GM04503 (cell line): ENCODE results near the gene PLD1.

Source experiments
- DNase-seq: peaks from one replicate; pipeline ENCODE4 v3.0.0-alpha.2; 2012; ENCODE audit warnings: low read depth

PLD1 gene

GRCh38 chr3:171838218-171838720 is 28.0 kb upstream of the PLD1 start:
- peak; percentile 59 for DNase-seq

DNA sequence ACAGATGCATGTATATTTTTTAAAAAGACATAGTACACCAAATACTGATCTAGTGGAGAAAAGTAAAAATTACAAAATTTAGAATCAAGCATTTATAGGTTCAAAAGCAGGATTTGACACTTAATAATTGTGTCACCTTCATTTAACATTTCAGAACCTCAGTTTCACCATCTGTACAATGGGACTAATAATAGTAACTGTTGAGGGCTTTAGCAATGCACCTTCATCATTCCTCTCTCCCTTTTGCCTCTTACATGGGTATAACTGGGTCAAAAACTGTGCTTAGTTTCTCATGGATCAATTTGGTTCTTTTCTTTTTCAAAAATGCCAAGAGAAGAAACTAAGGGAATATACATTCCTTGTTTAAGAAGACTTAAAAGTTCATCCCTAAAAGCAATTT is 27.4 kb upstream of the PLD1 start:
- DNase-seq = no peak

- no peak for DNase-seq
Observed at GRCh38 chr3:171836855-171837254, 26.6 kb upstream of the PLD1 start.

GRCh38 chr3:171835613-171836012 is 25.3 kb upstream of the PLD1 start:
- DNase-seq = no peak

DNA sequence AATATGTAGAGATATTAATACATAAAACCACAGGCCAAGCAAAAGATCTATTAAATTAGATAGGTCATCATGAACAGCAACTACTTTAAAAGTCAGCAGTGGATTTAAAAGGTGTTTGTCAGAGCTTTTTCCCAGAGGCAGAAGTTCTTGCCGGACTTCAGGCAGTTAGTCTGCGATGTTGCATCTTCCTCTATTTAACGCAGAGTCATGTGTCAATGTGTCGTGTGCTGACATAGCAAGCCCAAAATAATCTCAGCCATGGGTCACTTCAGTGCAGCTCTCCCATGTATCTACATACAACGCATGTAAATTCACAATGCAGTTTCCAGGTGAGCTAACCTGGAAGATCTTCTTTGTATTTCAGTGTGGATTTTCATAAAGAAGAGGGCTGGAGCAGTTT is 24.8 kb upstream of the PLD1 start:
- no peak for DNase-seq

DNA sequence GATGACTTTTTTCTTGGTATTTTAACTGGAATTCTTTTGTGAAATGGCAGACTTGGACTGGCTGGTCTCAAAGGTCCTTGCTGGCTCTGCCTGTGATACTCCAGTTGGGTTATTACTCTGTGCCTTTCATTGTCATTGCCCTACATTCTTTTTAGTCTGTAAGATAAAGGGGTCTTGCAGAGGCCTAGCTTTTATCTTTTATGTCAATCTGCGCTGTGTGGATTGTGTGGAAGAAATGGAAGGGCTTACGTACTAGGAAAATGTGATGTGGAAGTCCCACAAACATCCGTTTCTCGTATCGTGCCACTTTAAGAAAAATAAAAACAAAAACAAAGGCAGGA is 24.1 kb upstream of the PLD1 start:
- DNase-seq = no peak

GRCh38 chr3:171833789-171834460 is 23.6 kb upstream of the PLD1 start:
- DNase-seq = no peak

DNA sequence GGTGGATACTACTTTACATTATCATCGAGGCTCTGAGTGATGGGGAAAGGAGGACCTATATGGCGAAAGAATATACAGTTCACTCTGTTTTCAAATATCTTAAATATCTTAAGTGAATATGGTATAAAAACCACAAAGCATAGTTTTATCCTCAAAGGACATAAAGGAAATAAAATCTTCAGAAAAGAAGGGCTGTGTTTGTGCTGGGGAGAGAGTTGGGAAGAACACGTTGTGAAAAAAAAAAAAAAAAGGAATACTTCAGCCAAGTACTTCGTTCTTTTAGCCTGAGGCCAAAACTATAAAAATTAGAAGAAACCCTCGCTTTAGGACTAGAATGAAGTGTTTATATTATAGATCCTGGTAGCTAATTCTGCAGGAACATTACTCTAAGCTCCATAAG is 22.7 kb upstream of the PLD1 start:
- DNase-seq = no peak

- no peak for DNase-seq
Observed at GRCh38 chr3:171831936-171832335, 21.7 kb upstream of the PLD1 start.

DNA sequence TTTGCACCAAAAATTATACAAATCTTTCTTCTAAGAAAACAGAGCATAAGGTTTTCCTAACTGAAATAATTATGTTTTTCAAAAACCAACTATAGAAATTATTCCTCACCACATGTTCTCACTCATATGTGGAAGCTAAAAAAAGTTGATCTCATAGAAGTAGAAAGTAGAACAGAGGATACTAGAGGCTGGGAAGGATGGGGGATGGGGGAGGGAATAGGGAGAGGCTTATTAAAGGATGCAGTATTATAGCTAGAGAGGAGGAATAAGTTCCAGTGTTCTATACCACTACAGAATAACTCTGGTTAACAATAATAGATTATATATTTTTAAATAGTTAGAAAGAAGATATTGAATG is 20.2 kb upstream of the PLD1 start:
- no peak for DNase-seq

DNA sequence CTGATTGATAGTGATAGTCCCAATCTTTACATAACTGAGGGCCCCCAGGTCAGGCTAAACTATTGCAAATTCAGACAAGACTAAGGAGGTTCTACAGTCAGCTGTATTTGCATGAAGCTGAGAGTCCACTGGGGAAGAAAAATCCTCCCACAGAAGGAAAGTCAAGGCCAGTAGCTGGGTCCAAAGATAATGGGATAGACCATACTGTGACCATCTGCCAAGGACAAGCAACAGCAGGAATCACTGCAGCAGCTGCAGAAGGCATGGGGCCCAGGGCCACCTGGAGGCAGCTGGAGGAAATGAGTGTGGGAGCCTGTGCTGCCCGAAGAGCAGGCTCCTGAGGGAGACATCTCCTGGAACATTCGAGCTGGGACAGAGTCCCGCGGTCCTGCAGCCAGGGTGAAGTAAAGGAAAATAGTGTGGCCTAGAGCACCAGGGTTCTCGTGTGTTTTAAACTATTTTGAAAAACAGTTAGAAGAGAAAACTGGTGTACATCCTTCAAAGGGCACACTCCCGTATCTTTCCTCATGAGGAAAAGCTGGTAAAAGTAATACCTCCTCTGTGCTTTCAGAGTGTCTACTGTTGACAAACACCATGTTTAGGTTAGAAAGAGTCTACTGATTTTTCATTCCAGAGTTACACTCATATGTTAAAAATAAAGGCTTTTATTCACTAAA is 19.7 kb upstream of the PLD1 start:
- DNase-seq = no peak

- DNase-seq = no peak
Observed at GRCh38 chr3:171828902-171829770, 18.9 kb upstream of the PLD1 start.

DNA sequence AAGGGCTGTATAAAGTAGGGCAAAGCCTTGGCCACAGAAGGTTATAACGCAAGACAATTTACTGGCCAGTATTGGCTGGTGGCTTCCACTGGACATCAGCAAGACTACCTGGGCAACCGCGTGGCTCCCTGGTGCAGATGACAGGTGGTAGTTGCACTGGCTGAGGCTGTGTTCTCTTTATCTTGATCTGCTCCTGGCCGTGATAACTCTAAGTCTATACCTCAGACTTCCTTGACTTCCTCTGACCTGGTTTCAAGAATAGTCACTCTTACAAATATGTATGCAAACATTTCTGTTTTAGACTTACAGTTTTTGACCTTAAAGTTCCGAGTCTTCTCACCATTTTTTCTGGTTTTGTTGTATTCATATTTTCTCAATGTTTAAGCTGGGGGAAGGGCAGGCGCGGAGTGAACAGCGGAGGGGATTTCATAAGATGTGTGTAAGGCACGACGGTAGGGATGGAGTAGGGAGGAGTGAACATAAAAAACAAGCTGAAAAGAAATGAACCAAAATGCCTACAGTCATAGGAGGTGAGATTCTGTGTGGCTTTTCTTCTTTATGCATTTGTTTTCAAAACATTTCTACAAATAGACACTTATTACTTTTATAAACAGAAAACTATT is 17.7 kb upstream of the PLD1 start:
- DNase-seq = no peak

- DNase-seq = no peak
Observed at GRCh38 chr3:171827385-171827784, 17.1 kb upstream of the PLD1 start.

DNA sequence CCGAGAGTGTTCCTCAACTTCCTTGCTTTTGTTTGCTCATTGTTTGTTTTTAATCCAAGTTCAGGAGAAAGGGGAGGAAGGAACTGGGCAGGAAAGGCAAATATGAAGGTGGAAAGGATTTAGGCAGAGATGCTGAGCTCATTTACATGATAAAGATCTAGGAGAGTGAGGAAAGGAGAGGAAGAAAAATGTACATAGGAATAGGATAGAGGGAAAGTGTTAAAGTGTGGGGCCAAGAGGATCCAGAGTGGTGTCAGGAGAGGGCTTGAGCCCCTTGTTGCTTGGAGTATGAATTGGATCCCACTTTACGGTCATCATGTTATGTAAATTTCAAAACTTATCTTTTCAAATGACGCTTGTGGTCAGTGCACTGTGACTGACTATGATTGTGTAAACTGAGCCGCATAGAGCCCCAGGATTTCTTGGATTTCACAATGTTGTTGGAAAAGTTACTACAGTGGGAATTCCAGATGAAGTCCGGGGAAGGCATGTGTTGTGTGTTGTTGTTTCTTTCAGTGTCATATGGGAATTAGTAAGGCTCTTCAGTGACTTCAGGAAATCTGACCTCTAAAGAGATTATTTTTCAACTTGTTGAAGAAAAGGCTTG is 15.0 kb upstream of the PLD1 start:
- DNase-seq = peak; percentile 77

- no peak for DNase-seq
Observed at GRCh38 chr3:171824824-171825221, 14.5 kb upstream of the PLD1 start.

- no peak for DNase-seq
Observed at GRCh38 chr3:171824116-171824515, 13.8 kb upstream of the PLD1 start.

DNA sequence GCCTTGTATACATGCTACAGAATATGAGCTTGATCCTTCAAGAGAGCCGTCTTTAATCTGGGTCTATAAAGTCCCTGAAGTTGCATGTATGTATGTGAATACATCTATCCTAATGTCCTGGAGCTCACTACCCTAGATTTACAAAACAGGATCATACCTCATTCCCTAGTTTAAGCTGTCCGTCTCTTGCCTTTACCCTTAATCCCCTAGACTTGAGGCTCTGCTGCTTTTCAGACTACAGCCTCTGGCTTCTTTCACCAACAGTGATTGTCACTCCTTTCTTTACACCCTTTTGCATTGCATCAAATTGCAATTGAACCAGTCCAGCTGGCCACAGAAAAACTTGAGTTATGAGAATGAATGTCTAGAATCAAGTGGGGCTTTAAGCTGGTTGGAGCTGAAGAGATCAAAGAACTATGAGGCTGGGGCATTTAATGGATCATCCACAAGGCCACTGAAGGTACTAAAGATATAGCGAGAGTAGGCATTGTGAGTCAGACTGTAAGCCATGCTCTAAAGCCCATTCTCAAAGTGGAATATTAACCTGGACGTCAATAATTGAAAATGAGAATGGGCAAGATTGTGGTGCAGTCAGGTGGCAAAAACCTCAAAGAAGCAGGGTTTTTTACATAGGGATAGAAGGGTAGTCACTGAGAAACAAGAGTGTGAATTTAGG is 12.3 kb upstream of the PLD1 start:
- DNase-seq = no peak

DNA sequence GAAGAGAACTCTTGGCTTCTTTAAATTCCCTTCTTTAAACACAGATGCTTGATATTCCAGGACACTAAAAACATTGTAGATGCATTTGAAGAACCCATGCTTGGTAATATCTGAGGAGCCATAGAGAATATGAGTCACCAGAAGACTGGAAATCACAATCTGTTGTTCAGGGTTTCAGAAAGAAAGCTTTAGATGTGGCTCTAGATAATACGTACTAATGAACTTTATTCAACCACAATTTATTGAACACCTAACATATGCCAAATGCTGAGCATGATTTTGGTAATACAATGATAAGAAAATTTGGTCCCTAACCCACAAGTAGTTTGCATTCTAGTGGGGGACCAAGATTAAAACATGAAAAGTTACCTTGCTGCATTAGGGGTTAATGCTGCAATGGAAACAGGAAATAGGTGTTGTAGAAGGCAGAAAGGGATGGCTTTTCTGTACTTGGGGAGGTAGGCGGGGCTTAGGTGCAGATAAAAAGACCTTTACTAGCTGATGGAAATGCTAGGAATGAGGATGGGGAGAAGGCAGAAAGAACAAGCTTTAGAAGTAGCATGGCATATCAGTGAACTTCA is 11.6 kb upstream of the PLD1 start:
- no peak for DNase-seq

GRCh38 chr3:171821044-171821443 is 10.8 kb upstream of the PLD1 start:
- no peak for DNase-seq

DNA sequence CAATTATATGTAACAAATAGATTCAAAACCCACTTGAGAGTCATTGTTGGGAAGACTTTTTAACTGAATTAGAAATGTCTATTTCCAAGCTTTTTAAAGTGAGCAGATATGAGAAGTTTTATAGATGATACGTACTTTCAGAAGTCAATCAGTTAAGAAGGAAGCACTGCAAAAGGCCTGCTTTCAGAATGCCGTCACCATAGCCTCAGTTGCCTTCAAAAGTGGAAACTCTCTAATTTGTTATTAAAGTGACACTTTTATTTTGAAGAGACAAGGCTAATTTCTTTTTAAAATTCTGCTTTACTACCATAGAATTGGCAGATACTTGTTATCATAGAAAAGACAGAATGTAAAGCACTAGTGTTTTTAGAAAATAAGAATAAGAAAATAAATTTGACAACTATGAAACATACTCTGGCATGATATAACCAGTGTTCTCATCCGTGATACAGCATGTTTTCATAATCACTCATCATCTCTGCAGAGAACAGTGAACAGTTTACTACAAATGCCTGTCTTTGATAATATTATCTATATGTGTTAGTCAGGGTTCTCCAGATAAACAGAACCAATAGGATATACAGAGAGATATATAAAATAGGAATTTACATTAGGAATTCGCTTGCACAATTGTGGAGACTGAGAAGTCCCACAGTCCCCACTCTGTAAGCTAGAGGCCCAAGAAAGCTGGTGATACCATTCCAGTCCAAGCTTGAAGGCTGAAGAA is 7.0 kb upstream of the PLD1 start:
- DNase-seq = no peak
